Karpas-422 (cell line): Measurements from ENCODE around the gene NRXN2. TPM values are rescaled to one million over a fixed set of nuclear protein-coding genes. Genes with fewer than 3 reads are reported as not detected.

ENCODE experiments used
- DNase-seq: peaks from one replicate; pipeline ENCODE4 v3.0.0-alpha.2; 2015
- H2AFZ ChIP-seq: fragments of 200-600 bp; sonication (generic); 2 replicates; pipeline ENCODE4 v1.6.1; 2014; ENCODE audit warnings: antibody characterized with exemption, low read length, mixed read lengths
- H3K27ac ChIP-seq: fragments of 200-600 bp; sonication (generic); 2 replicates; pipeline ENCODE4 v1.5.1; 2014; ENCODE audit warnings: mild to moderate bottlenecking, low read length, moderate library complexity
- H3K27me3 ChIP-seq: fragments of 200-600 bp; sonication (generic); 2 replicates; pipeline ENCODE4 v1.6.1; 2014; ENCODE audit warnings: low read length, mixed read lengths
- H3K36me3 ChIP-seq: fragments of 200-600 bp; sonication (generic); 2 replicates; pipeline ENCODE4 v1.6.1; 2014; ENCODE audit warnings: low read length, mixed read lengths; ENCODE audit not compliant: insufficient read depth
- H3K4me1 ChIP-seq: fragments of 200-600 bp; sonication (generic); 2 replicates; pipeline ENCODE4 v1.6.1; 2014; ENCODE audit warnings: mild to moderate bottlenecking, low read length, mixed read lengths
- H3K4me2 ChIP-seq: fragments of 200-600 bp; sonication (generic); 2 replicates; pipeline ENCODE4 v1.6.1; 2014; ENCODE audit warnings: low read length, low read depth, mild to moderate bottlenecking; ENCODE audit not compliant: poor library complexity, severe bottlenecking
- H3K4me3 ChIP-seq: fragments of 200-600 bp; sonication (generic); 2 replicates; pipeline ENCODE4 v1.5.1; 2014; ENCODE audit warnings: mild to moderate bottlenecking, antibody characterized with exemption, low read length, mixed read lengths
- H3K79me2 ChIP-seq: fragments of 200-600 bp; sonication (generic); 2 replicates; pipeline ENCODE4 v1.6.1; 2014; ENCODE audit warnings: mild to moderate bottlenecking, low read length, mixed read lengths
- H3K9ac ChIP-seq: fragments of 200-600 bp; sonication (generic); 2 replicates; pipeline ENCODE4 v1.6.0; 2014; ENCODE audit warnings: low read length
- H3K9me2 ChIP-seq: fragments of 200-600 bp; sonication (generic), shearing (Covaris generic); replicated peaks from 2 replicates; pipeline ENCODE4 v1.6.0; 2014; ENCODE audit warnings: mild to moderate bottlenecking, low read length, moderate library complexity; ENCODE audit not compliant: insufficient read depth
- H3K9me3 ChIP-seq: fragments of 300-700, 200-600 bp; sonication (generic); 2 replicates; pipeline ENCODE4 v1.6.1; 2014; ENCODE audit warnings: low read length, mixed read lengths
- H4K20me1 ChIP-seq: fragments of 200-600 bp; sonication (generic); 2 replicates; pipeline ENCODE4 v1.6.1; 2014; ENCODE audit warnings: mild to moderate bottlenecking, antibody characterized with exemption, low read length, low read depth; ENCODE audit not compliant: insufficient read depth
- total RNA-seq: library from RNA; depleted of rRNA; stranded (reverse); fragments of >200 nt; shearing (Covaris generic); gene quantifications from 2 replicates; pipeline ENCODE4 v1.2.3, GENCODE V29; 2014; ENCODE audit warnings: low replicate concordance

The NRXN2 gene
- total RNA-seq, 1 experiment from 2014 or later = not detected

DNA sequence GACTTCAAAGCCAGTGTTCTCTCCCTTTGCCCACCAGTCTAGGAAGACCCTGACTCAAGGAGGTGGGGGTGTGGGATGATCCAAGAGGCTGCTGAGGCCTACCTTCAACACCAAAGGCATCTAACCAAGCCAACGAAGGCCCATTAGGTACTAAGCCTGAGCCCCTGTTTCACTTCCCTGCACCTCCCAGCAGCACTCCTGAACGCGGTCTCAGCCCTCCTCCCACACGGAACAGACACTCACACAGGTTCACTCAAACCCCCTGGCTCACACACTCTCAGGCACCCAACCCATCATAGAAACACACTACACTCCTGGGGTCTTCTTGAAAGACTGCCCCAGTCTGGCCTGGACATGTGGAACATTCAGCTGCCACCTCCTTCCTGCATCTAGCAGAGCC, 91.3 kb downstream of the NRXN2 start:
- Histone ChIP-seq H3K79me2 (no peaks in the 10 kb centered on the region), H4K20me1 (no peaks in the 10 kb centered on the region), H3K4me1 (no peaks in the 10 kb centered on the region), H3K9me2 (no peaks in the 10 kb centered on the region), H3K9ac (no peak overlapping the region), H3K27me3 (no peaks in the 10 kb centered on the region), H3K36me3 (no peaks in the 10 kb centered on the region), H2AFZ (no peak overlapping the region), H3K27ac (no peak overlapping the region), H3K4me3 (no peak overlapping the region), H3K4me2 (no peak overlapping the region), H3K9me3 (no peaks in the 10 kb centered on the region)
- DNase-seq = no peak

- no peak for DNase-seq
- no peaks in the 10 kb centered on the region for H3K36me3 ChIP-seq
- H3K4me3 ChIP-seq = no peak overlapping the region
- H3K9me2 ChIP-seq = no peaks in the 10 kb centered on the region
- no peaks in the 10 kb centered on the region for H3K27me3 ChIP-seq
- H3K4me1 ChIP-seq = peaks cover 4% of the 10 kb centered on the region
- H3K9me3 ChIP-seq = no peaks in the 10 kb centered on the region
- no peak overlapping the region for H3K27ac ChIP-seq
- H3K9ac ChIP-seq = no peak overlapping the region
- H2AFZ ChIP-seq = no peak overlapping the region
- no peaks in the 10 kb centered on the region for H3K79me2 ChIP-seq
- no peak overlapping the region for H3K4me2 ChIP-seq
- H4K20me1 ChIP-seq = 0 out of 2 replicates have a peak, but pooled peaks cover 5% of the 10 kb centered on the region
These were observed 93.0 kb downstream of the NRXN2 start for GRCh38 chr11:64629796-64630562.

DNA sequence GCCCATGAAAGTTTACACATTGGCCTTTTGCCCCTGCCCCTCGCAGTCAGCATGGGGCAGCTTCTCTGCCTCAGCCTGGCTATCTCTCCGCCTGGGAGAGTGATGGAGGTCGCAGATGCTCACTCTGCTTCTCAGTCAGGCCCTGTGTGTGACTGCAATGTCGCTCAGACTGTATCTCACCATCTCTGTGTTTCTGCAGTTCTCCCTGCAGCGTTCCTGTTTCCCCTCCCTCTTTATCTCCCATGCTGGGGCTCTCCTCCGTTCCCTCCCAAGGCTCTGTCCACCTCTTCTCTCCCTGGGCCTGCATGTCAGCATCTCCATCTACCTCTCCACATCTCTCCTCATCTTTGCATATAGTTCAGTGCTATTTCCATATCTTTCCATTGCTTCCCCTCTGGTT, 93.9 kb downstream of the NRXN2 start:
- H3K4me3 ChIP-seq = no peak overlapping the region
- H3K9ac ChIP-seq = no peak overlapping the region
- no peak overlapping the region for H3K4me2 ChIP-seq
- H3K9me2 ChIP-seq = no peaks in the 10 kb centered on the region
- no peaks in the 10 kb centered on the region for H3K36me3 ChIP-seq
- no peaks in the 10 kb centered on the region for H3K9me3 ChIP-seq
- H3K4me1 ChIP-seq = peaks cover 9% of the 10 kb centered on the region
- H2AFZ ChIP-seq = no peak overlapping the region
- H3K27ac ChIP-seq = no peak overlapping the region
- 0 out of 2 replicates have a peak, but pooled peaks cover 5% of the 10 kb centered on the region for H4K20me1 ChIP-seq
- H3K27me3 ChIP-seq = no peaks in the 10 kb centered on the region
- H3K79me2 ChIP-seq = no peaks in the 10 kb centered on the region
- no peak for DNase-seq

DNA sequence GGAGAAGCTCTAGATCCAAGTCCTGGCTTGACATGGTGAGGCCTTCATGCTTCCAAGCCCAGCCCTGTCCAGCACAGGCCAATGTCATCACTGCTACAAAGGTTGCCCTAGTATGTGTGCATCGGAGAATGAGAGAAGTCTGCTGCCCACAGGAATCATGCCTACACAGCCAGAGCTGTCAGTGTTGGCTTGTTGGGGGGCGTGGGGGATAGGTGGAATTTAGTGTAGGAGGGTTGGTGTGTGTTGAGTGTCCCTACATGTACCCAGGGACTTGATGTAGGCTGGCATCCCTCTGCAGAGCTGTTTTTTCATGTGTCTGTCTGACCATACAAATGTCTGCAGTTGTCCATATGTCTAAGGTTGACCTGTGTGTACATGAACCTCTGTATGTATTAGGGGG, 94.4 kb downstream of the NRXN2 start:
- Histone ChIP-seq H3K4me2 (no peak overlapping the region), H3K9ac (no peak overlapping the region), H3K4me3 (no peak overlapping the region), H2AFZ (no peak overlapping the region), H4K20me1 (0 out of 2 replicates have a peak, but pooled peaks cover 5% of the 10 kb centered on the region), H3K9me3 (no peaks in the 10 kb centered on the region), H3K79me2 (no peaks in the 10 kb centered on the region), H3K27ac (no peak overlapping the region), H3K9me2 (no peaks in the 10 kb centered on the region), H3K27me3 (no peaks in the 10 kb centered on the region), H3K36me3 (no peaks in the 10 kb centered on the region), H3K4me1 (peaks cover 9% of the 10 kb centered on the region)
- no peak for DNase-seq

GRCh38 chr11:64627371-64627770, 95.6 kb downstream of the NRXN2 start:
- H3K9ac ChIP-seq = no peak overlapping the region
- H3K79me2 ChIP-seq = no peaks in the 10 kb centered on the region
- no peak overlapping the region for H3K27ac ChIP-seq
- H3K36me3 ChIP-seq = no peaks in the 10 kb centered on the region
- no peaks in the 10 kb centered on the region for H3K9me3 ChIP-seq
- no peaks in the 10 kb centered on the region for H3K27me3 ChIP-seq
- H3K4me1 ChIP-seq = peaks cover 9% of the 10 kb centered on the region
- no peaks in the 10 kb centered on the region for H3K9me2 ChIP-seq
- DNase-seq = no peak
- no peak overlapping the region for H3K4me2 ChIP-seq
- 0 out of 2 replicates have a peak, but pooled peaks cover 5% of the 10 kb centered on the region for H4K20me1 ChIP-seq
- no peak overlapping the region for H2AFZ ChIP-seq
- H3K4me3 ChIP-seq = no peak overlapping the region

DNA sequence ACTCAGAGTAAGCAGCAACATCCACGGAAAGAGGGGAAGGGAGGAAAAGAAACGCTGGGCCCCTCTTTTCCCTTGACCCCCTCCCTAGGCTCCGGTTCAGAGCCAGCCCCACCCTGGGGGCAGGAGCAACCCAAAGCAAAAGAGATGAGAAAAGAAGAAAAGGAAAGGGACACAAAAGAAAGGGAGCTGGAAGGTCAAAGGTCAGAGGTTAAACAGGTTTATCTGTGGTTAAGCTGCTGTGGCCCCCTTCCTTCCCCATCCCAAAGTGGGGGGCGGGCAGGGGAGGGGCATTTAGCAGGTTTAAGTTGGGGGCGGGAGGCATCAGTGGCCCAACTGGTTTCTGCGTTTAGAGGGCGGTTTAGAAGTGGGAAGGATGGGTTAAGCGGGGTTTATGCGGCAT, 96.4 kb downstream of the NRXN2 start:
- H3K9ac ChIP-seq = no peak overlapping the region
- peaks cover 12% of the 10 kb centered on the region for H3K4me1 ChIP-seq
- no peaks in the 10 kb centered on the region for H3K36me3 ChIP-seq
- H3K4me3 ChIP-seq = no peak overlapping the region
- no peaks in the 10 kb centered on the region for H3K9me2 ChIP-seq
- H3K9me3 ChIP-seq = no peaks in the 10 kb centered on the region
- 0 out of 2 replicates have a peak, but pooled peaks cover 5% of the 10 kb centered on the region for H4K20me1 ChIP-seq
- DNase-seq = no peak
- no peak overlapping the region for H3K27ac ChIP-seq
- H3K79me2 ChIP-seq = no peaks in the 10 kb centered on the region
- no peaks in the 10 kb centered on the region for H3K27me3 ChIP-seq
- no peak overlapping the region for H3K4me2 ChIP-seq
- H2AFZ ChIP-seq = no peak overlapping the region

DNA sequence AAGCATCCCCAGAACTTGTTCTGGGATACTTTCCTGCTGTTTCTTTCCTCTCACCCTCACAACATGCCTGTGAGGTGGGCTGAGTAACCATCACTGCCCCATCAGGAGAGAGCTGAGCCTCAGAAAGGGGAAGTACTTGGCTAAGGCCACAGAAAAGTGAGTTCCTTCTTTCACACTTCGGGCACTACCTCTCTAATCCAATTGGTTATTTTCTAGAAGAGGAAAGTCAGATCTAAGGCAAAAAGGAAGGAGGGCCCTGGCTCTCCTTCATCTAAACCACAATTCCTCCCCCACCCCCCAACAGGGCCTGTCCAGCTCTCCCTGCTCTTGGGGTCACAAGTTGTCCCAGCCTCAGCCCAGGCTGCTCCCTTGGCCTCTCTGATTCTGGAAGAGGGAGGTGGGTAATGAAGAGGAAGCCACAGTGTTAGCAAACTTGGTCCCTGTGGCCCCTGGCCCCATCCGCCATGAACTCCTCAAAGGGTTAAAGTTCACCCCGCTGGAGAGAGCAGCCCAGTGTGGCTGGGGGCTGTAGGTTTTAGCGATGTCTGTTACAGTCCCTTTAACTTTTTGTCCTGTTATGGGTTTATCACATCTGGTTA, 98.0 kb downstream of the NRXN2 start:
- Histone ChIP-seq H3K4me2 (no peak overlapping the region), H3K27me3 (no peaks in the 10 kb centered on the region)
- DNase-seq = peak; percentile 78

DNA sequence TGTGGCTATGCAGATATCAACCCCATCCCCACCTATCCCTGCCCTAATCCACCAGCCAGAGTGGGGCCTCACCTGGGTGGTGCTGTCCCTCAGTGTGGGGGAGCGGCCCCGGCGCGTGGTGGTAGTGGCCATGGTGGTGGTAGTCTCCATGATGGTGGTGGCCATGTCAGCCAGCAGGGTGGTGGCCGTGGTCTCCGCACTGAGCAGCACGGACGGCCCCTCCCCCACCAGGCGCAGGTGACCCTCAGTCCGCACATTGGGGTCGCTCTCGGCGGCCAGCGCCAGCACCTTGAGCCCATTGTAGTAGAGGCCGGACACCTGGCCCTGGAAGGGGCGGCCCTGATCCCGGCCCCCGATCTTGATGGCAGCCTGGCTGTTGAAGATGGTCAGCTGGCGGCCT, 100.3 kb downstream of the NRXN2 start:
- Histone ChIP-seq H3K27me3 (no peaks in the 10 kb centered on the region), H3K4me3 (no peak overlapping the region), H3K36me3 (no peaks in the 10 kb centered on the region)

More for the DNA sequence above, 98.0 kb downstream of the NRXN2 start:
- Histone ChIP-seq H3K36me3 (no peaks in the 10 kb centered on the region), H3K9me2 (no peaks in the 10 kb centered on the region), H3K4me1 (peaks cover 21% of the 10 kb centered on the region), H3K9me3 (no peaks in the 10 kb centered on the region), H3K4me3 (no peak overlapping the region), H2AFZ (no peak overlapping the region), H3K79me2 (no peaks in the 10 kb centered on the region), H4K20me1 (0 out of 2 replicates have a peak, but pooled peaks cover 5% of the 10 kb centered on the region), H3K9ac (0 out of 2 replicates have a peak overlapping the region, but pooled peaks have one; percentile 5), H3K27ac (no peak overlapping the region)

More for the DNA sequence above, 100.3 kb downstream of the NRXN2 start:
- no peak for DNase-seq
- no peak overlapping the region for H2AFZ ChIP-seq
- H3K79me2 ChIP-seq = no peaks in the 10 kb centered on the region
- H4K20me1 ChIP-seq = 0 out of 2 replicates have a peak, but pooled peaks cover 5% of the 10 kb centered on the region
- H3K4me2 ChIP-seq = no peak overlapping the region
- H3K27ac ChIP-seq = no peak overlapping the region
- H3K9me2 ChIP-seq = no peaks in the 10 kb centered on the region
- H3K9ac ChIP-seq = no peak overlapping the region
- no peaks in the 10 kb centered on the region for H3K9me3 ChIP-seq
- peaks cover 28% of the 10 kb centered on the region for H3K4me1 ChIP-seq
